Activated T-cell treated with anti-CD3 and anti-CD28 coated beads for 48 hours (primary cell): Measurements from ENCODE around the gene GLRX.
A peak's percentile ranks its signal among the peaks of the same experiment; 100 is the strongest.

ENCODE experiments used
- DNase-seq: peaks from one replicate; pipeline ENCODE4 v3.0.0-alpha.2; 2020; ENCODE audit warnings: low read depth

GLRX gene

DNA sequence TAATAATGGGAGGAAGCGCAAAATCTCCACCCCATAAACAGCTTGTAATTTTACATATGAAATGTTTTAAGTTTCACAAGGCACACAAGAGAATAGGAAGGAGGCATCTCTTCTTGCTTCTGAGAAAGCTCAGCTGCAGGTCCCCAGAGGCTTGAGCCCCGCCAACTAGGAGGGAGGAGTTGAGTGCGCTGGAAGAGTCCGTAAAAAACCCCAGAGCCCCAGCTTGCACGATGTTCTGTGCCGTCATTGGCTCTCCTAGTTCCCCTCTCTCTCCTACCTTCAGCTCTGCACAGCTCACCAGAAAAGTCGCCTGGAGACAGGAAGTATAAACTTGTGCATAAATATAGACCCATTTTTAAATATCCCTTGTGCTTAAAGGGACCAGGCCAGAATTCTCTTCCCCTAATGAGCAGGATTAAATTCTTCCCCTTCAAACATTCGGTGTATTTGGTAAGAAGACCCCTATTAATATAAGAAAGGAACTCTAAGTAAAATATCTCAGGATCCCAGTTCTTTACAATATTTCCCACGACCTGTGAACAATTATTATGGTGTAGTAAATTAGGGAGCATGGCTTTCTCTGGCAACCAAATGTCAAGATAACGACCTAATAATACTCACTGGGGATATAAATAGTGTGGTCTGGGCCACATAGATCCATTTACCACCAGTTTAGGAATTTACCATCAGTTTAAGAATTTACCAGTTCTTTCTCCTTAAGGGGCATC, 13.7 kb downstream of the GLRX start:
- DNase-seq: peak; percentile 57

DNA sequence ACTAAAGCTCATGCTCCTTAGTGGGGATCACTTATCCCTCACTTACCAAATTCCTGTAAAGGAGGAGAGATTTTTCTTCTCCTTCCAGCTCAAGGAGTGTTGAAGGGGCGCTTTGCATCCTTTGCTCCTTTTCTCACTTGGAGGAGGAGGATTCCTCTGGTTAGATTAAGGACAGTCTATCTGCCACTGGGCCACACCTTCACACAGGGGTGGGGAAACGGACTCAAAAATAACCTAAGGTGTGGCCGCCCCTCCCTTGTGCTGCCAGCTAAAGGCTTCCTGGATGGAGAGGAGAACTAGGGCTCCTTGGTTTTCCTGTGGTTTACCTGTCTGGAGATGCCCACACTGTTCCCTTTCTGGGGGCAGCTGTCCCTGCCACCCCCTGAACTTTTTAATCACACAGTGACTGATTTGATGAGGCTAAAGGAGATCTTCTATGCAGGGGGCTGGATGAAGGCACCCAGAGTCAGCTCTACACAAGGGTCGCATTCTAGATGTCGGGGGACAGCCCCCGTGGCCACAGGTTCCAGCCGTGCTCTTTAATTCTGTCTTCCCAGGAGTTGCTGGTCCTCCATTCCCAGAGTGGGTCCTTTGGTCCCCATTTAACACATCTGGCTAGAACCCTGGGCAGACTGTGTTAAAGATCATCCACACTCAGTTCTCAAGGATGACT, 14.4 kb downstream of the GLRX start:
- no peak for DNase-seq

DNA sequence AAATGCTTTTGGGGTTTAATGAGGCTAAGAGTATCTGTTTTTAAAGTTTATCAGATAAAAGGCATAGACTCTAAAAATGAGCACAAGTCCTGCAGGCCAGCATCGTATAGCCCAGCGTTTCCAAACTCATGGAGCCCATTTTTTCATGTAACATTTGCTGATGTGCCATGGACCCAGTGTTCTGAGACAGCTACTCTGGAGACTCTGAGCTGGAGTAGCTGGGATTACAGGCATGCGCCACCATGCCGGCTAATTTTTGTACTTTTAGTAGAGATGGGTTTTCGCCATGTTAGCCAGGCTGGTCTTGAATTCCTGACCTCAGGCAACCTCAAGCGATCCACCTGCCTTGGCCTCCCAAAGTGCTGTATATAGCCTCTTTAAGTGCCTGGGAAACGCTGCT, 15.8 kb downstream of the GLRX start:
- no peak for DNase-seq

DNA sequence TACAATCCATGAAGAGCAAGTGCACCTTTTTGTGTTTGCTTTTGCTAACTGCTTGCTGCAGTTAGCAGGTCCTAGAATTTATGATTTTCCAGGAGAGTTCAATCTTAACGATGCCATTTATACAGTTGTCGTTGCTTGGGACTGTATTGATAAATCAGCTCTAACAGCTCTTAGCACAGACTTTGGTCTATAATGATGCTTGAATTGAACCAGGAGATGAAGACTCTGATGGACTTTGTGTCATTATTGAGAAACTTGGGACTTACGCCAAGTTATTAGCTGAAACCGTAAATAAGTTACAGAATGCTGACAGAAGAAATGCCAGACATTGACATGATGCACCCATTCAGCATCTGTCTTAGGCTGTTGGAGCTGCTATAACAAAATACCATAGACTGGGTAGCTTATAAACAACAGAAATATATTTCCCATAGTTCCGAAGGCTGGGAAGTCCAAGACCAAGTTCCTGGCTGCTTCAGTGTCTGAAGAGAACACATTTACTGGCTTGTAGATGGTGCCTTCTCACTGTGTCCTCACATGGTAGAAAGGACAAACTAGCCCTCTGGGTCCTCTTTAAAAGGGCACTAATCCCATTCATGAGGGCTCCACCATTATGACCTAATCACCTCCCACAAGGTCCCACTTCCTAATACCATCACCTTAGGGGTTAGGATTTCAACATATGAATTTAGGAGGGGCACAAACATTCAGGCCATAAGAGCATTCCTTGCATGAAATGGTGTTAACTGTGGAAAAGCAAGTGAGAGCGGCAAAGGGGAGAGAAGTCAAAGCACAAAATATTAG, 17.6 kb downstream of the GLRX start:
- DNase-seq: no peak

DNA sequence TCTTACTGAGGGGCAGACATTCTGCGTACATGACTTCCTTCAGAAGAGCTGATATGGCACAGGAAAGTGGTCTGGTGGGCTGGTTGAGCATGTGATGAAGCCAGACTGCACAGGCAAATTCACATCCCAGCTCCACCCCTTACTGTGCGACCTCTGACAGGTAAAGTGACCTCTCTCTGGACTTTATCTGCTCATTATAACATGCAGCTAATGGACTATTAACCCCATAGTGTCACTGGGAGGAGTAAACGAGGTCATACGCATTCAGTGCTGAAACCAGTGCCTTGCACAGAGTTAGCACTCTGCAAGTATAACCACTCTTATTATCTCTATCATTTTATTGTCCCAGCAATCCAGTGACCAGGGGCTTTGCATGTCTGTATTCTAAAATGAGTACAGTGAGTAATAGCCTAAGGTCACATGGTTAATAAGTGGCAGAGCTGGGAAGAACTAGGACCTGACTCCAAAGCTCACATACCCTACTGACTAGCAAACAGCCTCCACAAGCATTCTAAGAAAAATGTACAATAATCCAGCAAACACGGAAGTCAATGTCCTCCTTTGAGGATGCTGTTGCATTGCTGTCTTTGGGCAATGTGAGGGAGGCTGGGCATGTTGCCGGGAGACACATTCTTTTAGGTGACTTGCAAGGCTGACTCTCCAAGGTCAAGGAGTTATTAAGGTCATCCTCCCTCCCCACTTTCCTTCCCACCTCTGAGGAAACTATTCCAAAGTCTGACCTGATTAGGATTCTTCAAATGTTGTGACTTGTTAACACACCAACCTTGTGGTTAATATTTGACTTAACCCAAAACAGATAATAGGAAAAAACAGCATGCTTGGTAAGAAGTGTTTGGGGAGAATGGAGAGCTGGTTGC, 19.0 kb downstream of the GLRX start:
- no peak for DNase-seq

DNA sequence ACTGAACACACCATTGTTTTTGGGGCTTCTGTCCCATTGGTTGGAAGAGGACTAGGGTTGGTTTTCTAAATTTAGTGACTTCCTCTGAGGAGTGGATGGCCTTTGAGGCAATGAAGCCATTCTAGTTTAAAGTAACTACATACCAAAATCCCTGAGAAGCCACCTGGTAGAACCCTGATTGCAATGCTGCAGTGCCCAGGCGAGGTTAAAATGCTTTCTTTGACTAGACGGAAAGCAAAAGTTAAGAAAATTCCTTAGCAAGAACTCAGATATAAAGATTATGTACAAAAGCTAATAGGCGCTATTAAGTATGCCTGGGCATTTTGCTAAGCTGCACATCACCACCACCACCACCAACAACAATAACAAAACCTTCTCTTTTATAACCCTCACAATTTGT, 20.6 kb downstream of the GLRX start:
- DNase-seq: no peak

DNA sequence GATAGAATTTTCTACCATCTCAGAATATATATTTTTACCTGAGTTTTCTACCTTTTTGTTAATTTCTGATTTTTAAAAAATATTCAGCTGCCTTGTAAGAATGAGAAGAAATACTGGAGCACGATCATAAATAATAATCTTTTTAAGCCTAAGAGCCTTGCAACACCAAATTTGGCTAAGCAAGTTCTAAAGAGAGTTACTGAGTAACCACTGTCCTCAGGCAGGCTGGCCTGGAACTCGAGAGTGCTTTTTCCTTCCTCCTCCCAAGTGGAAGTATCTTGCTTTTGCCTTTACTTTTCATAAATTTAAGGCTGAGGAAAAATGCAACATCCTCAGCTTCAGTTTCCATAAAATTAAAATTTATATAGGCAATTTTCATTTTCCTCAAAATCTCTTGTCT, 21.0 kb downstream of the GLRX start:
- DNase-seq: no peak

DNA sequence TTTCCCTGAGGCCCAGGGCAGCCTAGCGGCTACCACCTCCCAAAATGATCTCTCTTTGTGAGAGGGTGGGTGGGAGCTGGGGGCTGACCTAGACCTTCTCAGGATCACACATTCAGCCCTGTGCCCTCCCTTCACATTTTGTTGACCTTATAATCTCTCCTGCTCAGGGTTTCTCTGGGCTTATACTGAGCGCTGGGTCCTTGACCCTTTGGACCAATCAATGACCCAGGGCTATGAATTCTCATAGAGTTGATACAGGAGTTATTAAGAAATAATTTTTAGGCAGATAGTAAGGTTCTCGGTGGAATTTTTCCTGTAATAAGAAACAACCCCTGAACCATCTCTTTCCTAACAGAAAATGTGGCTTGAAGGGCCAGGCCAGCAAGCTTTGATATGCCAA, 22.0 kb downstream of the GLRX start:
- no peak for DNase-seq

DNA sequence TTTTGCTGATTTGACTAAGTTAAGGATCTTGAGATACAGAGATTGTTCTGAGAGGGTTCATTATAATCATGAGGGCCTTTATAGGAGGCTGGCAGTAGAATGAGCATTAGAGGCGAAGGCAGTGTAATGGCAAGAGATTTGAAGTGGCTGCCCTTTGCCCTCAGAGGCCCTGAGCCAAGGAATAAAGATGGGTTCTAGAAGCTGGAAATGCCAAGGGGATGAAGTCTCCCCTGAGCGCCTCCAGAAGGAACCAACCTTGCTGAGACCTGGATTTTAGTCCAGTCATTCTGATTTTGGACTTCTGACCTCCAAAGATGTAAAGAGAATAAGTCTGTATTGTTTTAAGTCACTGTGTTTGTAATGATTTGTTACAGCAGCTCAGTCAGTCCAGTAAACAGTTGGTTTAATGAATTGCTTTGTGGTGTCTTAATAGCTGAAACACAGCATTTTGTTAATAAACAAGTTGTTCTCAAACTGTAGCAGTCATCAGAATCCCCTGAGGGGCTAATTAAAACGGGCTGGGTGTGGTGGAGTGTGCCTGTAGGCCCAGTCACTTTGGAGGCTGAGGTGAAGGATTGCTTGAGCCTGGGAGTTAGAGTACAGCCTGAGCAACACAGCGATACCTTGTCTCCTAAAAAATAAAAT, 23.2 kb downstream of the GLRX start:
- no peak for DNase-seq

DNA sequence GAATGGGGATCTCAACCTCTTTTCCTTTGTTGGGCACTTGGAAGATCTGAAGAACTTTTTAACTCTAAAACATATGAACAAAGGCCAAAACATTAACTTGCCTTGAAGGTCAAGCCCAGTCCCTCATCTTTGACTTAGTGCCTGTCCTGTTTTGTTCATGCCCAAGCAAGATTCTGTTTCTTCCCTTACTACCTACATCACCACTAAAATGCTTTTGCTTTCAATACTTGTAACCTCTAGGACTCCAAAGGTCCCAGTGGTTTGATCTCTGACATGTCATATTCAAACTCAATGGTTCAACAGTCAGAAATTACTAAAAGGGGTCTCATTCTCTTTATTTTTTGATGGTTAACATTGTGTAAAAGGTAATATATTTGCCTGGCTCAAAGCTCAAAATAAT, 24.0 kb downstream of the GLRX start:
- no peak for DNase-seq

DNA sequence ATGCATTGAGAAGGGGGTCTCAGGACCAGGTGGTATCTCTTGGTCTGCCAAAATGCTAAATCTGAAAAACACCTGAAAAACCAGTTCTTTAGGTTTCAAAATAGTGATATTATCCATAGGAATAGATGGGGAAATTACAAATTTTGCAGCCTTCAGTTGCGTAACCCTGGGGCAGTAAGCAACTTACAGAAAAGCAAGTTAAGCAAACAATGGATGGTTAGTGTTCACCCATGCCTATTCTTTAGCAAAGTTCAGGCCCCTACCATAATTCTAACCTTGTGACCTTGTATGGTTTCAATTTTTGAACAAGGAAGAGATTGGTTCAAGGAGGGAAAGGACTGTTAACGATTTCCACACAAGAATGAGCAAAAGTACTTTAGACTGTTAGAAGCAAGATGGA, 24.5 kb downstream of the GLRX start:
- no peak for DNase-seq

DNA sequence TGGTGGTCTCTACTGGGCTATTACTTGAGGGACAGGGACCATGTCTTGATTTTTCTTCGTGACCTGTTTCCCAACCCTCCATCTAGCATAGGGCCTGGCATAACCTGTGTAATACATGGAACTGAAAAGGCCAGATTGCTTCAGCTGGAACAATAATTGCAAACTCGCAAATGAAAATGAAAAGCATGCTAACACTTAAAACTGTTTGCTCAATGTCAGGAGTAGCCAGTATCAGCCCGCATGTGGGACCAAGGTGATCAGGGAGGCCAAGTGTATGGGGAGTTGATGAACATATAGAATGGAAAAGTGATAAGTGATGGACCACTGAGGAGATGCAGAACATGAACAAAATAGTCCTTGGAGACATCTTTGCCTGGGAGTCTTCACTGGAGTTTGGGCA, 25.2 kb downstream of the GLRX start:
- DNase-seq: no peak

DNA sequence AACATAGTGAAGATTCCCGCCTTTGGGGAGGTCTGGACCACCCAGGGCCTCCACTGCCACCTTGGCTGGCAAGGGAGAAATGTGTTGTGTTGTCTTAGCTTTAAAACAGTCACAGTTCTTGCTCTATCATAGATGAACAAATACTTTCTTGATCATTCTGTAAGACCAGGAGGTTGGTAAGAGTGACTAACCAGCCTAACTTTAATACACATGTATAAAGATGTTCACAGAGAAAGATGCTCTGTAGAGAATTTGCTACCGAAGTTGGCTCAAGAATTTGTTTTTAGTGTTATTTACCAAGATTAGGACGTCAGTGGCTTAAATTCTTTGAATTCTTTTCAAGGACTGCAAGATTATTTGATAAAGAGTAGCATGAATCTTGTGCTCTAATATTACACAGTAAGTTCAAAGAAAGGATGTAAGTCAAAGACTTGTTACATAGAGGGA, 28.4 kb downstream of the GLRX start:
- DNase-seq: no peak

DNA sequence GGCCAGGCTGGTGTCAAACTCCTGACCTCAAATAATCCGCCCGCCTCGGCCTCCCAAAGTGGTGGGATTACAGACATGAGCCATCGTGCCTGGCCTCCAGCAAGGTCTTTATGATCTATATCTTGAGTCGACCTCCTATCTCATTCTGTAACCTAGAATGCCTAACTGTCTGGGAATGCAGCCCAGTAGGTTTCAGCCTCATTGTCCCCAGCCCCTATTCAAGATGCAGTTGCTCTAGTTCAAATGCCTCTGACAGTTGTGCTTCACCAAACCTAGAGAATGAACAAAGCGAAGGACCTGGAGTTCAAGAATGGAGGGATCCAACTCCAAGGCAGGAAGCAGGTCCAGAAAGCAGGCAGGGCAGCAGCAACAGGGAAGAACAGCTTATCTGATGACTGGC, 30.8 kb downstream of the GLRX start:
- no peak for DNase-seq

DNA sequence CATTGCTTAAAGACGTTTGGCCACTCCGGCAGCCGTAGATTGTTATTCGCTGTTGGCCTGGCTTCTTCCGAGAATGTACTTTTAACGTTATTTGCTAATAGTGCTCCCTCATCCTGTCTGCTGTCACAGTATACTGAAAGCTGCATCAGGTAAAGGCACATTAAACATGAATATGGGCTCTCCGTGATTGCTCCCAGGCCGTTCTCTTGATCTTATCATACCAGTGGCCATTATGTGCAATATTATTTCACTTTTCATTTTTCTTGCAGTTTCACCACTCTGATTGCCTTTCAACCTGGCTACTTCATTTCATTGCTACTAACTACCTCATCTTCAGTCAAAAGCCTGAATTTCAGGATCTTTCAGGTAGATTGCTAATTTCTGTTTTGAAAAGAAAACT, 34.0 kb downstream of the GLRX start:
- DNase-seq: no peak

DNA sequence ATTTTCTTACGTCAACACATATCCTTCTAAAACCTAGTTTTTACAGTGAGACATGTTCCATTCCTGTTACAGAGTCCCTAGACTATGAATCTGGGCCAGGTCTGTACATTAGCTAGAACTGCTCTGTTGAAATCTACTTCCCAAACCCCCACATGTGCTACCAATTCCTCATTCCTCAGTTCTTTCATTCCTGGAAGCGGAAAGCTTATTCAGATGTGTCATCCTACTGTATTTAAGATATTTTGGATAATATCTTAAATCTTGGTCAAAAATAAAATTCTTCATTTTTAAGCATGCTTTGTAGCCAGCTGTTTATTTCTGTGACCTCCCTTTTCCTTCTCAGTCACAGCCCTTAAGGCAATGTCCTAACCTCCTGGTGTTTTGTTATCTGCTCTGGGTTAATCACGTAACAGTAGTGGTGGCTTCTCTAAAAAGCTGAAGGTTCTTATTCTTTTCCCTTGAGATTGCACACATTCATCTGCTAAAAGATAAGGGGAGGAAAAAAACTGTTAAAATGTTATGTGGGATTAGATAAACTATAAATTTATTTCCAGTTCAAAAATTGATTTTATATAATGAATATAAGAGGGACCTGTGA, 35.6 kb downstream of the GLRX start:
- no peak for DNase-seq

DNA sequence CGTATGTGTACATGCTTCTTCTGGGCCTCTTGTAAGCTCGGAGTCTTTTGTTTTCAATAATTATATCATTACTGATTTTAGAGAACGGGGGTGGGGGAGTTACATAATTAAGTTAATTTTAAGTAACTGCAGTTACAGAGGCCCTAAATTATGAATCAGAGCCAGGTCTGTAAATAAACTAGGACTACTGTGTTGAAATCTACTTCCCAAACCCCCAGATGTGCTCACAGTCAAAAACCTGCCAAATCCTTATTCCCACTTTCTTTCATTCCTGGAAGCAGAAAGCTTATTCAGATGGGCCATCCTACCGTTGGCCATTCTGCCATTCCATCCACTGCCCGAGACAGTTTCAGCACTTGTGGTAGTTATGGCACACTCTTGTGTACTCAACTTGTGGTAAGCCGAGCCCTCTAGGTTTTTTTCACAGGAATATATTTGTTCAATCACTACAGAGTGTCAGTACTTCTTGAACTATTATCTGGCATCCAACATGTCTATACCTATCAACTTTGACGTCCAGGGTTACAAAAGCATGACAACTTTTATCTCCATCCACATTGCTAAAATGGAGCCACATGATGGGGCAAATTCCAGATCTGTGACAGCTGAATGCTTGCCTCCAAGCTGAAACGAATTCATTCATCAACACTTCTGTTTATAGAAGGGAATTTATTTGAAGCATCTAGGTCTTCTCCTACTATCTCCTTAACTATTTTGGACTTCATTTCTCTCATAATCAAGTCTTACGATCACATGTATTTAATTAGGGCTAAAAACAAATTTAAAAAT, 37.8 kb downstream of the GLRX start:
- no peak for DNase-seq

DNA sequence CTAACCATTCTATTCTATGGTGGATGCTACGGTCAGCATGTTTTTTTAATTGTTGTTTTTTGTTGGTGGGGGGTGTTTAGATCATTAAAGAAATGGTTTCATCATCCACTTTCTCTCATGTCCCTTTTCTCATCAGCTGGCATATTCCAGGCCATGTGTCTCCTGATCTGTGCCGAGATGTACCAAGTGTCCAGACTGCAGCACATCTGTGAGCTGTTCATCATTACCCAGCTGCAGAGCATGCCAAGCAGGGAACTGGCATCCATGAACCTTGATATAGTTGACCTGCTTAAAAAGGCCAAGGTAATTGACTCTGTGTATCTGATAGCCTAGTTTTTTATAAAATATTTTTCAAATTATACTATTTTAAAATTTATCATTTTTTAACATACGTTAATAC, 38.9 kb downstream of the GLRX start:
- DNase-seq: no peak

DNA sequence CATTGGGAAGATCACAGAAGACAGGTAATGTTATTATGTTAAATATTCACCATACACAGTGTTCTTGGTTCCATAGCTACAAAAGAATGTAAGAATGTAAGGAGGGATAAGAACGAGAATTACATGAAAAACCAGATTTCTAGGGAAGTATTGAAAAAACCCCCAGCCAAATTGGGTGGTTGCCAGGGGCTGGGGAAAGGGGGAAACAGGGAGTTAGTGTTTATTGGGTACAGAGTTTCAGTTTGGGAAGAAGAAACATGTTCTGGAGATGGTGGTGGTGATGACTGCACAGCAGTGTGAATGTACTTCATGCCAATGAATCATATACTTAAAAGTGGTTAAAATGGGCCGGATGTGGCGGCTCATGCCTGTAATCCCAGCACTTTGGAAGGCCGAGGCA, 40.3 kb downstream of the GLRX start:
- DNase-seq: no peak

DNA sequence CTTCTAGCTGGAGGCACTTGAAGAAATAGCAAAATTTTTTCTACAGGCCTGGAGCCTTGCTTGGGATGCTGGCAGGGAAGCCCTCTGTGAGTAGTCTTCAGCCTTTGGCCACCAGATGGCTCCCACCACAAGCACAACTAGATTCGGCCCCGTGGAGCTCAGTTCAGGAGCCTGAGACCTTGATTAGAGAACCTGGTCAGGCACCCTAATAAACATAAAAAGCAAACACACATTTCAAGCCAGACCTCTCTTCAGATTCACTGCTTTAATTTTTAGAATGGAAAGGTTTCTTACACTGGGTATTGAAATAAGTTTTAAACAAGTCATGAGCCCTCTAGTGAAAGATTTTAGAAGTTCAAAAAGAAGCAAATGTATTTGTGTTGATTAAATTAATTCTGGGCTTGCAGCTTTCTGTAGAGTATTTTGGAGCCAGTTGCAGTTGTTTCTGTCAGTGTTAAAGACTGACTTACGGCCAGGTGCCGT, 41.4 kb downstream of the GLRX start:
- peak; percentile 60 for DNase-seq
